CD4-positive, alpha-beta memory T cell (primary cell): ENCODE results near the gene ZKSCAN4. TPM values are rescaled to one million over a fixed set of nuclear protein-coding genes. Genes with fewer than 3 reads are reported as not detected.

Experiments used
- CTCF ChIA-PET: fragments of 350-600 bp; sonication (Branson Sonifier 250); formaldehyde crosslinking; loops from one replicate; lab custom pipeline; 2021; ENCODE audit warnings: inconsistent platforms; ENCODE audit not compliant: partially characterized antibody; lab: Charles Lee
- POLR2A ChIA-PET: fragments of 350-600 bp; sonication (Branson Sonifier 250); formaldehyde crosslinking; loops from one replicate; lab custom pipeline; 2021; ENCODE audit not compliant: partially characterized antibody; lab: Charles Lee
- DNase-seq, 5 donors: peaks; one replicate each; pipeline versions ENCODE4 v3.0.0 to v3.0.0-alpha.2; 2020 to 2022; ENCODE audit warnings: mixed read lengths in 1 of 5
- H3K27ac ChIP-seq: one replicate; pipeline ENCODE4 v1.7.0; 2013; ENCODE audit warnings: low read depth, low read length
- H3K27me3 ChIP-seq: 2 replicates; pipeline ENCODE4 v1.7.0; 2013; ENCODE audit warnings: mild to moderate bottlenecking, low read length, moderate library complexity; ENCODE audit not compliant: insufficient read depth
- H3K36me3 ChIP-seq: 2 replicates; pipeline ENCODE4 v1.7.0; 2013; ENCODE audit warnings: mild to moderate bottlenecking, low read length, moderate library complexity; ENCODE audit not compliant: insufficient read depth
- H3K4me1 ChIP-seq: 2 replicates; pipeline ENCODE4 v1.7.0; 2013; ENCODE audit warnings: mild to moderate bottlenecking, low read length, moderate library complexity; ENCODE audit not compliant: insufficient read depth
- H3K4me3 ChIP-seq, 2 donors: one replicate each; pipeline ENCODE4 v1.7.0; 2013; ENCODE audit warnings: low read length in 2 of 2, mild to moderate bottlenecking in 1 of 2
- H3K9me3 ChIP-seq, 2 donors: one replicate each; pipeline ENCODE4 v1.7.0; 2013; ENCODE audit warnings: low read length in 2 of 2, control low read depth in 1 of 2; ENCODE audit not compliant: control insufficient read depth in 1 of 2
- H3K27ac Mint-ChIP-seq, 7 donors: one replicate each; pipeline ENCODE4 v1.8.0; 2020 to 2021; ENCODE audit warnings: mixed read lengths in 7 of 7, mild to moderate bottlenecking in 6 of 7, inconsistent platforms in 3 of 7, moderate library complexity in 3 of 7
- H3K27me3 Mint-ChIP-seq, 2 donors: one replicate each; pipeline ENCODE4 v1.8.0; 2020 to 2021; ENCODE audit warnings: mixed read lengths in 2 of 2
- H3K36me3 Mint-ChIP-seq, 2 donors: one replicate each; pipeline ENCODE4 v1.8.0; 2020 to 2021; ENCODE audit warnings: mixed read lengths in 2 of 2, inconsistent platforms in 1 of 2, mild to moderate bottlenecking in 1 of 2
- H3K4me1 Mint-ChIP-seq, 4 donors: one replicate each; pipeline ENCODE4 v1.8.0; 2020 to 2021; ENCODE audit warnings: mixed read lengths in 4 of 4, mild to moderate bottlenecking in 1 of 4
- H3K4me3 Mint-ChIP-seq, 8 donors: one replicate each; pipeline ENCODE4 v1.8.0; 2020 to 2021; ENCODE audit warnings: mixed read lengths in 8 of 8, mild to moderate bottlenecking in 7 of 8, moderate library complexity in 6 of 8, inconsistent platforms in 3 of 8
- H3K9me3 Mint-ChIP-seq, 8 donors: one replicate each; pipeline ENCODE4 v1.8.0; 2020 to 2021; ENCODE audit warnings: mixed read lengths in 8 of 8, mild to moderate bottlenecking in 5 of 8, inconsistent platforms in 3 of 8, moderate library complexity in 1 of 8
- intact Hi-C: fragments of 100-400 bp; cut with micrococcal nuclease; formaldehyde crosslinking; loops from one replicate; pipeline ENCODE4 v1.15.1; 2023
- polyA plus RNA-seq, 2 donors: library from polyadenylated mRNA; unstranded; fragments of 300-500 nt; fragmentation: Illumina TruSeq; gene quantifications; one replicate each; pipeline ENCODE4 v1.2.3, GENCODE V29; 2021
- total RNA-seq, 2 experiments: library from RNA; stranded (reverse); gene quantifications; one replicate each; pipeline ENCODE4 v1.2.3, GENCODE V29; 2021

Gene ZKSCAN4
- total and polyA plus RNA-seq, 4 experiments from 2014 or later = 2.4 to 11.1 (median 7.5) TPM

- peaks cover 0 to 3% (median 0%) of the 10 kb centered on the region in 8 donors for H3K9me3 Mint-ChIP-seq
- Histone ChIP-seq H3K9me3 (no peaks in the 10 kb centered on the region), H3K4me1 (peaks cover 22% of the 10 kb centered on the region), H3K27me3 (no peaks in the 10 kb centered on the region), H3K4me3 (peak overlapping the region; percentile 98 to 99), H3K36me3 (peaks cover 21% of the 10 kb centered on the region), H3K27ac (peak overlapping the region; percentile 52)
- H3K27me3 Mint-ChIP-seq = no peaks in the 10 kb centered on the region
- H3K36me3 Mint-ChIP-seq = peaks cover 22 to 33% of the 10 kb centered on the region in 2 donors
- peak overlapping the region; percentile 75 to 95 (median 89) for H3K27ac Mint-ChIP-seq
- intact Hi-C loops = loop anchor here (1.0 to 5.0 kb wide), 7 partner anchors 16 to 864 kb away; partner anchors contain the start of genes ZNF391, ZSCAN12, ZSCAN26 and ZSCAN31
- CTCF ChIA-PET = interaction anchor here (0.6 to 2.7 kb wide), 6 partner anchors 15 to 110 kb away, joined by 3 to 23 read pairs (median 8); partner anchors contain the start of genes ZKSCAN3, ZKSCAN8 and ZSCAN26
- H3K4me1 Mint-ChIP-seq = peaks cover 22 to 41% (median 31%) of the 10 kb centered on the region in 4 donors
- peak in 2 of 5 donors; percentile 42 to 43 for DNase-seq
- peak overlapping the region; percentile 94 to 99 (median 97) for H3K4me3 Mint-ChIP-seq
- POLR2A ChIA-PET = interaction anchor here (0.6 to 5.5 kb wide), 14 partner anchors 9 to 612 kb away, joined by 3 to 111 read pairs (median 4); partner anchors contain the start of genes PGBD1, ZKSCAN3, ZKSCAN8 and ZSCAN16
Observed at GRCh38 chr6:28251661-28252008, 434 bp downstream of the ZKSCAN4 start.

GRCh38 chr6:28250747-28251146 lies 1.3 kb downstream of the ZKSCAN4 start:
- peak overlapping the region; percentile 77 to 96 (median 83) for H3K4me3 Mint-ChIP-seq
- peaks cover 0 to 2% (median 0%) of the 10 kb centered on the region in 8 donors for H3K9me3 Mint-ChIP-seq
- CTCF ChIA-PET = interaction anchor here (0.9 kb wide), 1 partner anchor 105 kb away, joined by 4 read pairs; no protein-coding TSS in a partner anchor
- Histone ChIP-seq H3K4me1 (peaks cover 22% of the 10 kb centered on the region), H3K9me3 (no peaks in the 10 kb centered on the region), H3K36me3 (peaks cover 29% of the 10 kb centered on the region), H3K27ac (no peak overlapping the region), H3K4me3 (no peak overlapping the region), H3K27me3 (no peaks in the 10 kb centered on the region)
- H3K36me3 Mint-ChIP-seq = peaks cover 30 to 42% of the 10 kb centered on the region in 2 donors
- POLR2A ChIA-PET = interaction anchor here (1.9 to 5.5 kb wide), 2 partner anchors 15 to 109 kb away, joined by 21 to 111 read pairs; partner anchors contain the start of genes ZKSCAN8 and ZSCAN26
- no peaks in the 10 kb centered on the region for H3K27me3 Mint-ChIP-seq
- H3K27ac Mint-ChIP-seq = peak overlapping the region in 6 of 7 donors; percentile 17 to 90 (median 66)
- DNase-seq = no peak
- H3K4me1 Mint-ChIP-seq = peaks cover 23 to 41% (median 31%) of the 10 kb centered on the region in 4 donors
- intact Hi-C loops = loop anchor here (5.0 kb wide), 1 partner anchor 863 kb away; the partner anchor contains the start of gene ZNF391

DNA sequence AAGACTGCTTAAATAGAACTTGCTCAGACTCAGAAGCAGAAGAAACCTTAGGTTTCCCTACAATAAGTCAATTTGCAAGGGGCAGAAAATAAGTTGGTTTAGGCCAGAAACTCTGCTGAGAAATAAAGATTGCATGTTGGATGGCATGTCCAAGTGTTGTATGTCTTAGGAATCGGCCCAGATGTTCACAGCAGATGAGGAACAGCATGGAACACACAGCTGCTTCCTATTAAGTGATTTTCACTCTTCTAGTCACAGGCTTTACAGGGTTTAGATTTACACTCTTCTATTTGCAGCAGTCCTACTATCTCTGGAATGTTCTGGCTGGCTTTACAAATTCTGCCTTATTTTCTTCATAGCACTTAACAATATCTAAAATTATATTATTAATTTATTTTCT lies 3.2 kb downstream of the ZKSCAN4 start:
- no peak overlapping the region for H3K27ac ChIP-seq
- peaks cover 22% of the 10 kb centered on the region for H3K4me1 ChIP-seq
- Mint-ChIP-seq H3K27me3 (no peaks in the 10 kb centered on the region), H3K4me3 (no peak overlapping the region), H3K36me3 (peaks cover 44 to 59% of the 10 kb centered on the region in 2 donors), H3K4me1 (peaks cover 23 to 41% (median 31%) of the 10 kb centered on the region in 4 donors), H3K27ac (no peak overlapping the region), H3K9me3 (peaks cover 0 to 2% (median 0%) of the 10 kb centered on the region in 8 donors)
- H3K27me3 ChIP-seq = no peaks in the 10 kb centered on the region
- DNase-seq = no peak
- POLR2A ChIA-PET = interaction anchor here (5.5 kb wide), 1 partner anchor 17 kb away, joined by 111 read pairs; the partner anchor contains the start of gene ZSCAN26
- no peaks in the 10 kb centered on the region for H3K9me3 ChIP-seq
- peaks cover 39% of the 10 kb centered on the region for H3K36me3 ChIP-seq
- H3K4me3 ChIP-seq = no peak overlapping the region
- intact Hi-C loops = no loop called here
- CTCF ChIA-PET = interaction anchor here (0.8 kb wide), 1 partner anchor 20 kb away, joined by 3 read pairs; no protein-coding TSS in a partner anchor

DNA sequence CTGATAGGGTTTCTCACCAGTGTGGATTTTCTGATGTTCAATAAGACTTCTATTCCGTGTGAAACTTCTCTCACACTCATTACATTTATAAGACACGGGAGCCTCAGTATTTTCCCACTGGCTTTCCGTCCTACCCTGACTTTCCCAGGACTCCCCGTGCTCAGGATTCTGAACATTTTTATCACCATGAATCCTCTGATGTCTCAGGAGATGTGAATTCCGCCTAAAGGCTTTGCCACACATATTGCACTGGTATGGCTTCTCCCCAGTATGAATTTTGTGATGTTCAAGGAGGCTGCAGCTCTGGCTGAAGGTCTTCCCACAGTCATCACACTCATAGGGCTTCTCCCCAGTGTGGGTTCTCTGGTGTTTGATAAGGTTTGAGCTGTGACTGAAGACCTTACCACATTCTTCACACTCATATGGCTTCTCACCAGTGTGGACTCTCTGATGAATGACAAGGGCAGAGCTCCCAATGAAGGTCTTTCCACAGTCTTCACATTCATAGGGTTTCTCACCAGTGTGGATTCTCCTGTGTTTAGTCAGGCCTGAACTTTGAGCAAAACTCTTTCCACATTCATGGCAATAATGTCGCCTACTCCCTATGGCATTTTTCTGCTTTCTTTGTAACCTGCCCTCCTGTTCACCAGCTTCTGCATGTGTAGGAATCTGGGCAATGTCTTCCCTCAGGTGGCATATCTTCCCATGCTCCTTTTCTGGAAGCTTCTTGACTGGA lies 6.7 kb downstream of the ZKSCAN4 start:
- Histone ChIP-seq H3K27me3 (no peaks in the 10 kb centered on the region), H3K36me3 (peaks cover 39% of the 10 kb centered on the region), H3K4me1 (peaks cover 4% of the 10 kb centered on the region), H3K4me3 (no peak overlapping the region), H3K27ac (no peak overlapping the region), H3K9me3 (no peaks in the 10 kb centered on the region)
- POLR2A ChIA-PET = no interaction called here
- no peaks in the 10 kb centered on the region for H3K9me3 Mint-ChIP-seq
- H3K27me3 Mint-ChIP-seq = no peaks in the 10 kb centered on the region
- intact Hi-C loops = no loop called here
- H3K4me3 Mint-ChIP-seq = no peak overlapping the region
- DNase-seq = no peak
- H3K27ac Mint-ChIP-seq = no peak overlapping the region
- CTCF ChIA-PET = no interaction called here
- H3K4me1 Mint-ChIP-seq = peaks cover 6 to 18% (median 11%) of the 10 kb centered on the region in 4 donors
- peaks cover 49 to 51% of the 10 kb centered on the region in 2 donors for H3K36me3 Mint-ChIP-seq

DNA sequence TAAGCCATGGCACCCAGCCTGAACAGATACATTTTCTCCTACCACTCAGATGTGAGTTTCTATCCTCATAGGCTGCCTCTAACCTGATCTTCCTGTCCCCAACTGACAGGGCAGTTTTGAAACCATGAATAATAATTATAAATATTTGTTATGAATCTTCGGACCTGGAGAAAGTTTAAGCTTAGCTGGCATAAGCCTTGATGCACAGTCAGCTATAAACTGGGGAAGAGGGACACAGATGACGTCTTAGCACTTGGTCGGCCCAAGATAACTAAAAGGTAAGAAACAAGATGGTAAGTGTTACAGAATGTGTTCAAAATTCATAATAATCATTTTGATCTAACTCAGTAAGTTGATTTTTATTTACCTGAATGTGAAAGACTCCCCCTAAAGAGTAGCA lies 8.1 kb downstream of the ZKSCAN4 start:
- Histone ChIP-seq H3K36me3 (peaks cover 34% of the 10 kb centered on the region), H3K27ac (no peak overlapping the region), H3K4me1 (no peaks in the 10 kb centered on the region), H3K9me3 (no peaks in the 10 kb centered on the region), H3K27me3 (no peaks in the 10 kb centered on the region), H3K4me3 (no peak overlapping the region)
- H3K36me3 Mint-ChIP-seq = peaks cover 44 to 53% of the 10 kb centered on the region in 2 donors
- ChIA-PET POLR2A (no interaction called here), CTCF (no interaction called here)
- no peak overlapping the region for H3K4me3 Mint-ChIP-seq
- H3K4me1 Mint-ChIP-seq = peaks cover 0 to 7% (median 5%) of the 10 kb centered on the region in 4 donors
- H3K27ac Mint-ChIP-seq = no peak overlapping the region
- DNase-seq = no peak
- no peaks in the 10 kb centered on the region for H3K9me3 Mint-ChIP-seq
- H3K27me3 Mint-ChIP-seq = no peaks in the 10 kb centered on the region
- intact Hi-C loops = no loop called here

- H3K27me3 Mint-ChIP-seq = peaks cover 1 to 3% of the 10 kb centered on the region in 2 donors
- no peak overlapping the region for H3K27ac Mint-ChIP-seq
- ChIA-PET CTCF (no interaction called here), POLR2A (no interaction called here)
- Histone ChIP-seq H3K27ac (no peak overlapping the region), H3K27me3 (no peaks in the 10 kb centered on the region), H3K4me3 (no peak overlapping the region), H3K9me3 (no peaks in the 10 kb centered on the region), H3K36me3 (peaks cover 8% of the 10 kb centered on the region), H3K4me1 (no peaks in the 10 kb centered on the region)
- no peaks in the 10 kb centered on the region for H3K4me1 Mint-ChIP-seq
- no peak overlapping the region for H3K4me3 Mint-ChIP-seq
- H3K9me3 Mint-ChIP-seq = no peaks in the 10 kb centered on the region
- intact Hi-C loops = no loop called here
- no peak for DNase-seq
- peaks cover 14 to 28% of the 10 kb centered on the region in 2 donors for H3K36me3 Mint-ChIP-seq
Observed at GRCh38 chr6:28240471-28240870, 11.6 kb downstream of the ZKSCAN4 start.

- Histone ChIP-seq H3K4me3 (no peak overlapping the region), H3K27me3 (no peaks in the 10 kb centered on the region), H3K27ac (no peak overlapping the region), H3K4me1 (no peaks in the 10 kb centered on the region), H3K36me3 (no peaks in the 10 kb centered on the region), H3K9me3 (no peaks in the 10 kb centered on the region)
- POLR2A ChIA-PET = no interaction called here
- no peaks in the 10 kb centered on the region for H3K4me1 Mint-ChIP-seq
- no peaks in the 10 kb centered on the region for H3K9me3 Mint-ChIP-seq
- intact Hi-C loops = no loop called here
- CTCF ChIA-PET = no interaction called here
- H3K36me3 Mint-ChIP-seq = peaks cover 7 to 21% of the 10 kb centered on the region in 2 donors
- H3K27ac Mint-ChIP-seq = no peak overlapping the region
- no peak for DNase-seq
- no peak overlapping the region for H3K4me3 Mint-ChIP-seq
- H3K27me3 Mint-ChIP-seq = peaks cover 3% of the 10 kb centered on the region in 2 donors
Observed at GRCh38 chr6:28239636-28240035, 12.4 kb downstream of the ZKSCAN4 start.
